ENCODE results near the gene DMPK.
"Not testable (repeated sequence)": the region's sequence is repeated elsewhere in the genome, so short reads cannot be mapped to it uniquely, and the experiment has no call there.

DMPK gene

GRCh38 chr19:45767881-45768654 lies 14.2 kb downstream of the DMPK start:
- DNase-seq, result no peak

- DNase-seq, result peak; percentile 28
Measured at GRCh38 chr19:45767410-45767880, 14.8 kb downstream of the DMPK start.

- DNase-seq, result no peak
Measured at GRCh38 chr19:45766869-45767346, 15.4 kb downstream of the DMPK start.

GRCh38 chr19:45766296-45766868 lies 15.9 kb downstream of the DMPK start:
- DNase-seq, result no peak

- no peak for DNase-seq
Measured at GRCh38 chr19:45765702-45766295, 16.5 kb downstream of the DMPK start.

- no peak for DNase-seq
Measured at GRCh38 chr19:45764945-45765701, 17.2 kb downstream of the DMPK start.

GRCh38 chr19:45764475-45764874 lies 17.8 kb downstream of the DMPK start:
- no peak for DNase-seq

GRCh38 chr19:45763691-45764294 lies 18.5 kb downstream of the DMPK start:
- no peak for DNase-seq

GRCh38 chr19:45762870-45763631 lies 19.2 kb downstream of the DMPK start:
- no peak for DNase-seq

GRCh38 chr19:45761714-45762113 lies 20.6 kb downstream of the DMPK start:
- DNase-seq, result no peak

- DNase-seq, result no peak
Measured at GRCh38 chr19:45758921-45759320, 23.4 kb downstream of the DMPK start.

- no peak for DNase-seq
Measured at GRCh38 chr19:45757695-45758094, 24.6 kb downstream of the DMPK start.

GRCh38 chr19:45754323-45754722 lies 28.0 kb downstream of the DMPK start:
- no peak for DNase-seq

GRCh38 chr19:45753548-45753947 lies 28.7 kb downstream of the DMPK start:
- DNase-seq, result no peak

GRCh38 chr19:45752639-45753038 lies 29.7 kb downstream of the DMPK start:
- DNase-seq, result no peak

- DNase-seq, result not testable (repeated sequence)
Measured at GRCh38 chr19:45751483-45751882, 30.8 kb downstream of the DMPK start.

GRCh38 chr19:45747513-45747912 lies 34.8 kb downstream of the DMPK start:
- DNase-seq, result no peak

- DNase-seq, result no peak
Measured at GRCh38 chr19:45746866-45747265, 35.4 kb downstream of the DMPK start.

- DNase-seq, result no peak
Measured at GRCh38 chr19:45745606-45746005, 36.7 kb downstream of the DMPK start.

GRCh38 chr19:45742969-45743368 lies 39.3 kb downstream of the DMPK start:
- no peak for DNase-seq

- no peak for DNase-seq
Measured at GRCh38 chr19:45739498-45740439, 42.5 kb downstream of the DMPK start.

Data from GOT3 (cell line).